Smooth muscle cell of the brain vasculature (primary cell): Measurements from ENCODE around the gene FAM200B.

Source experiments
- DNase-seq: peaks from one replicate; pipeline ENCODE4 v3.0.0-alpha.2; 2012; ENCODE audit warnings: low read depth, low spot score

Gene FAM200B

GRCh38 chr4:15668566-15669435 is 12.8 kb upstream of the FAM200B start:
- DNase-seq = no peak

DNA sequence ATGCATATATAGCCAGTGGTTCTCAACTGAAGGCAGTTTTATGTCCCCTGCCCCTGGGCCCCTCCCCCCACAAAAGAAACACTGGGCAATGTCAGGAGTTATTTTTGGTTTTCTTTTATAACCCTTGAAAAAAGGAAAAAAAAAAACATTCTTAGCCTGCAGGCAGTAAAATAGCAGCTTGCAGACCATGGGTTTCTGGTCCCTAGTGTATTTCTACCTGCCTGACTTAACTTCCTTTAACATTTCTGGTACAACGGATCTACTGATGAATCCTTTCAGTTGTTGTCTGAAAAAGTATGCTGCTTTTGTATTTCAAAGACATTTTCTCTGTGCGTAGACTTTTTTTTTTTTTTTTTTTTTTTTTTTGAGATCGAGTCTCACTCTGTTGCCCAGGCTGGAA is 11.1 kb upstream of the FAM200B start:
- no peak for DNase-seq

GRCh38 chr4:15672101-15672500 is 9.5 kb upstream of the FAM200B start:
- no peak for DNase-seq

DNA sequence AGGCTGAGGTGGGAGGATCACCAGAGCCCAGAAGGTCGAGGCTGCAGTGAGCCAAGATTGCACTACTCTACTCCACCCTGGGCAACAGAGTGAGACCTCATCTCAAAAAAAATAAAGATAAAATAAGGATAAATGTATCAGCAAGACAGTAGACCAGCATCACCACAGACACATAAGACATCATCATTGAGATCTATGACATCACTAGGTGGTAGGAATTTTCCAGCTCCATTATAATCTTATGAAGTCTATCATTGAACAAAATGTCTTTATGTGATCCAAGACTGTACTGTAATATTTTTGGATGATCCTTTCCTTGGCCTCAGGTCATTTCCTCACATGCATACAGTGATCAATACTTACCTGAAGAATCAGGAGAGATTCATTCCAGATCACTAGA is 8.3 kb upstream of the FAM200B start:
- DNase-seq = no peak

GRCh38 chr4:15674046-15674445 is 7.6 kb upstream of the FAM200B start:
- DNase-seq = no peak

- no peak for DNase-seq
Observed at GRCh38 chr4:15674926-15675325, 6.7 kb upstream of the FAM200B start.

- no peak for DNase-seq
Observed at GRCh38 chr4:15675356-15675755, 6.3 kb upstream of the FAM200B start.

GRCh38 chr4:15676039-15676438 is 5.6 kb upstream of the FAM200B start:
- DNase-seq = no peak

DNA sequence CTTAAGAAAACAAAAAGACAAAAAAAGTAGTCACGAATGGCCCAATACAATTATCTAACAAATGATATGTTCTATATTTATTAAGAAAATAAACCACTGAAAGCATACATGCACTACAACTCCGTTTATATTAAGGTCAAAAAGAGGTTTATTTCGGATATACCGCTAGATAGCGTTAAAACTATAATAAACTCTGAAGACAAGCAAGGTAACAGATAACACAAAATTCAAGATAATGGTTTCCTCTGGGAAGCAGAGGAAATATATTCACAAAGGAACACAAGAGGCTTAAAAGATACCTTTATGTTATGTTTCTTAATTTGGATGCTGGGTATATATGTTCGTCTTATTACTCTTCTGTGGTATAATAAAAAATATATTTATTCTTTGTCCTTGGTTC is 4.7 kb upstream of the FAM200B start:
- no peak for DNase-seq

DNA sequence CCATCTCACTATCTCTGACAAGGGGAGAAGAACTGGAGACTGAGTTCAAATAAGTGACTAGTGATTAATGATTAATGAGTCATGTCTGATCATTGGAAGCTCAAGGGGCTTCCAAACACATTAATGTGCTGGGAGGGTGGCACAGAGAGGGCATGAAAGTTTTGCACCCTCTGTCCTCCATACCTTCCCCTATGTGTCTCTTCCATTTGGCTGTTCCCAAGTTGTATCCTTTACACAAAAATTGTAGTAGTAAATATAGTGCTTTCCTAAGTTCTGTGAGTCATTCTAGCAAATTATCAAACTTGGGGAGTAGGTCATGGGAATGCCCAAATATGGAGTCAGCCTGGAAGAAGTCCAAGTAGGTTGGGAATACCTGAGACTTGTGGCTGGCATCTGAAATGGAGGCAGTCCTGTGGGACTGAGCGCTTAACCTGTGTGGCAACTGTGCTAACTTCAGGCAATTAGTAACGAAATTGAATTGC is 4.1 kb upstream of the FAM200B start:
- DNase-seq = no peak

DNA sequence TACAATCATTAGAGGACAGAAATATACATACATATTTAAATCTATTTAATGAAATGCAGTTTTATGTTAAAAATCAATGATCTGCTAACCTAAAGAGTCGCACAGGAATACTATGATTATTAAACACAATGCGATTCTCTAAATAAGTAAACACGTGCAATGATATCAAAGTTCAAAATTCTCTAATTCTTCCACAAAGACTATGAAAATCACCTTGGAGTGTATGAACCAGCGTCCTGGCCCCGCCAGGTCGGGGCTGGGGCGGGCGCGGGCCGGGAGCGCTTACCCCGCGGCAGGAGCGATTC is 608 bp upstream of the FAM200B start:
- no peak for DNase-seq

GRCh38 chr4:15682242-15683142 is 865 bp downstream of the FAM200B start:
- no peak for DNase-seq

DNA sequence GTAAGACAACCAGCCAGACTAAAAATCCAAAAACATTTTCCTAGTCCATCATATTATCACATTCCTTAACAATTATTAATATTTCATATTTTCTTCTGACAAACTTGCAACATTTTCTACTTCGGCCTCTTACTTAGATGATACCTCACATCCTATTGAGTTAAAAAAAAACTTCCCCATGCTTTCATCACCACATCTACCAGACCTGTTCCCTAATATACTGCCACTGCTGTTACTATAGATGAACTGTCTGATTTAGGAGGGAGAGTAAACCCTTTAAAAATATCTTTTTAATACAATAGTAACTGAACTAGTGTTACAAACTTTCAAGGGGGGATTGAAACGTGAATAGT is 1.5 kb downstream of the FAM200B start:
- no peak for DNase-seq

- no peak for DNase-seq
Observed at GRCh38 chr4:15684498-15684897, 2.9 kb downstream of the FAM200B start.

DNA sequence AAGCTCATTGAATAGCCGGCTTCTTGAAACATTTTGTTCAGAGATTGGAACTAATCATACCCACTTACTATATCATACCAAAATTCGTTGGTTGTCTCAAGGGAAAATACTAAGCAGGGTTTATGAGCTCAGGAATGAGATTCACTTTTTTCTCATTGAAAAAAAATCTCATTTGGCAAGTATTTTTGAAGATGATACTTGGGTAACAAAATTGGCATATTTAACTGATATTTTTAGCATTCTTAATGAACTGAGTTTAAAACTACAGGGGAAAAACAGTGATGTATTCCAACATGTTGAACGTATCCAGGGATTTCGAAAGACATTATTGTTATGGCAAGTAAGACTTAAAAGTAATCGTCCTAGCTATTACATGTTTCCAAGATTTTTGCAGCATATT is 6.4 kb downstream of the FAM200B start:
- DNase-seq = no peak

DNA sequence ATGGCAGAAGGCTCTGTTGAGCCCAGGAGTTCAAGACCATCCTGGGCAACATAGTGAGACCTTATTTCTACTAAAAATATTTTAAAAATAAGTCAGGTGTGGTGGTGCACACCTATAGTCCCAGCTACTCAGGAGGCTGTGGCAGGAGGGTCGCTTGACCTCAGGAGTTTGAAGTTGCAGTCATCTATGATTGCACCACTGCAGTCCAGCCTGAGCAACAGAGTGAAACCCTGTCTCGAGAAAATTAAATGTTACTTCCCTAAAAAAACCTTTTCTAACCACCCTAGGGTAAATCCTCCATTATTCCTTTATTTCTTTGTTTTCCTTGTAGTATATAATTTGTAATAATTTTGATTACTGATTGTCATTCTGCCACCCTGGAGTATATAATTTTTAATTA is 7.9 kb downstream of the FAM200B start:
- no peak for DNase-seq

DNA sequence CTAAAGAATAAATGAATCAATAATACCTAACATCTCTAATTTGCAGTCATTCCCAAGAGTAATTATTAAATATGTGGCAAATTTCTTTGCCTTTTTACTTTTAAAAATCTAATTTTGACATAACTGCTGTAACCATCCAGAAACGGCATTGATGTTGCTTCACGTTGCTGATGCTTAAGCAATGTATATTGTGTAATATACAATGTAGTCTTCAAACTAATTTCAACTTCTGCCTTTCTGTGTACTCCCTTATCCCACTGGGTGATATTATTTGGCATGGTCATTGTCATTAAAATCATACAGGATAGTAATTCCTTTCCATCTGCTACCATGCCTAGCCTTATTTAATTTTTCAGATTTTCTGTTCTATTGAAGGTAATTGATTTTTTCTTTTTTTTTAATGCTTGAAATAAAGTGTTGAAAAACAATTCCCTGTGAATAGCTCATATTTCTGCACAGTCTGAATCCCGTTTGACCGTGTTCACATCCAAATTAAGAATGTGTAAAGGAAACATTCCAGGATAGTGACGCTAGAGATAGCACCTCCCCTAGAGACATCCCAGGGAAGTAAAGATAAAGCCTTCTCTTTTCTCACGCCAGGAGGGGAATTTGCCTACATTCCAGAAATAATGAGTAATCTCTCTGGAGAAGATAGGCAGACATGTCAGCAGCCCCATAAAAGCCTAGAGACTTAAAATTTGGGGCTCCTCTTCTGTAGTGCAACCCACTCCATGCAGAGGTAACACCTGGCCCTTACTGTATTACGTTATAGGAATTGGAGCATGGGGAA is 8.6 kb downstream of the FAM200B start:
- no peak for DNase-seq

- no peak for DNase-seq
Observed at GRCh38 chr4:15691346-15692135, 9.9 kb downstream of the FAM200B start.

- DNase-seq = no peak
Observed at GRCh38 chr4:15692602-15693001, 11.0 kb downstream of the FAM200B start.

DNA sequence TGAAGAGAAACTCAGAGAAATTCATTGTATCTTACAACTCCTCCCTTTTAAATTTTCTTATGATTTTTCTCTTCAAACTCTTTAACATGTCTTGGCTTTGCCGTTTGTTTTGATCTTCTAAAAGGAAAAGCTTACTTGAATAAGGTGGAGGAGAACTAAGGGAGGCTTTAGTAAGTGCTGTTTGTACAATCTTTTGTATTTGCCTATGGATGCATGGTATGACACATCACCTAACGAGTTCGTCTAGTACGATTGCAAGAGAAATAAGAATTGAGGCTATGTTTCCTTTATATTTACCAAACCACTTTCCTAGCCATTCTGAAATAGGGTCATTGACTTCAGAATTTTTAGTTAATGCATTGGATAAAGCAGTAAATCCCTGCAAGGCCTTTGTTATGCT is 12.8 kb downstream of the FAM200B start:
- no peak for DNase-seq

- no peak for DNase-seq
Observed at GRCh38 chr4:15695240-15695699, 13.6 kb downstream of the FAM200B start.
